GM10248 (cell line): ENCODE results near the gene MACROH2A1.
A peak's percentile ranks its signal among the peaks of the same experiment; 100 is the strongest.

Source experiments
- CTCF ChIA-PET: fragments of 300-600 bp; sonication (Branson Sonifier 250); formaldehyde crosslinking; extraction: SDS; loops from one replicate; lab custom pipeline; 2021; ENCODE audit warnings: antibody characterized with exemption; lab: Yijun Ruan, JAX
- POLR2A ChIA-PET: fragments of 350-650 bp; sonication (Branson Sonifier 250); formaldehyde crosslinking; extraction: SDS; loops from one replicate; lab custom pipeline; 2020; ENCODE audit warnings: antibody characterized with exemption; lab: Yijun Ruan, JAX
- DNase-seq: peaks from one replicate; pipeline ENCODE4 v3.0.0; 2012; ENCODE audit errors: extremely low spot score
- TF ChIP-seq, protein P1 (sequence below): IDR thresholded peaks from 2 replicates; pipeline ENCODE4 v1.5.1; 2012; ENCODE audit warnings: mild to moderate bottlenecking, low read depth; ENCODE audit errors: extremely low read depth, missing control alignments, control extremely low read depth

MACROH2A1 gene

DNA sequence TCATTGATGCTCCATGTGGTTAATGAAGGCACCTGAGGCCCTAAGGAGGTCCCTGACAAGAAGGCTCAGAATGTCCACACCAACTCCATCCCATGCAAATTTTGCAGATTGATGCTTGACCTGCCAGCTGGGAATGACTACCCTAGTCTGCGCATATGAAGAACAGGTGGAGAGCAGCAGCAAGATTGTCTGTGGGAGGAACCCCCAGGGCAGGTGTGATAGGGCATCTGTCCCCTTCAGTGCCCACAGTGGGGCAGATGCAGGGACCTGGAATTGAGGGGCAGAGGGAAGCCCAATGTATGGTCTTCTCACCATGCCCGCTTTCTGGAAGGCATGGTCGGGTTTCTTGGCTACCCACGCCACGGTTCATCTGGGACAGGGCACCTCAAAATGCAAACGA lies 79.6 kb downstream of the MACROH2A1 start:
- TF ChIP-seq, protein P1, sequence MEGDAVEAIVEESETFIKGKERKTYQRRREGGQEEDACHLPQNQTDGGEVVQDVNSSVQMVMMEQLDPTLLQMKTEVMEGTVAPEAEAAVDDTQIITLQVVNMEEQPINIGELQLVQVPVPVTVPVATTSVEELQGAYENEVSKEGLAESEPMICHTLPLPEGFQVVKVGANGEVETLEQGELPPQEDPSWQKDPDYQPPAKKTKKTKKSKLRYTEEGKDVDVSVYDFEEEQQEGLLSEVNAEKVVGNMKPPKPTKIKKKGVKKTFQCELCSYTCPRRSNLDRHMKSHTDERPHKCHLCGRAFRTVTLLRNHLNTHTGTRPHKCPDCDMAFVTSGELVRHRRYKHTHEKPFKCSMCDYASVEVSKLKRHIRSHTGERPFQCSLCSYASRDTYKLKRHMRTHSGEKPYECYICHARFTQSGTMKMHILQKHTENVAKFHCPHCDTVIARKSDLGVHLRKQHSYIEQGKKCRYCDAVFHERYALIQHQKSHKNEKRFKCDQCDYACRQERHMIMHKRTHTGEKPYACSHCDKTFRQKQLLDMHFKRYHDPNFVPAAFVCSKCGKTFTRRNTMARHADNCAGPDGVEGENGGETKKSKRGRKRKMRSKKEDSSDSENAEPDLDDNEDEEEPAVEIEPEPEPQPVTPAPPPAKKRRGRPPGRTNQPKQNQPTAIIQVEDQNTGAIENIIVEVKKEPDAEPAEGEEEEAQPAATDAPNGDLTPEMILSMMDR = no peak
- ChIA-PET CTCF (interaction anchor here (1.5 kb wide), 1 partner anchor 10 kb away, joined by 5 read pairs; no protein-coding TSS in a partner anchor), POLR2A (no interaction called here)
- DNase-seq = no peak

GRCh38 chr5:135318924-135319323 lies 80.1 kb downstream of the MACROH2A1 start:
- POLR2A ChIA-PET = no interaction called here
- CTCF ChIA-PET = no interaction called here
- TF ChIP-seq, protein P1 = no peak
- DNase-seq = no peak

DNA sequence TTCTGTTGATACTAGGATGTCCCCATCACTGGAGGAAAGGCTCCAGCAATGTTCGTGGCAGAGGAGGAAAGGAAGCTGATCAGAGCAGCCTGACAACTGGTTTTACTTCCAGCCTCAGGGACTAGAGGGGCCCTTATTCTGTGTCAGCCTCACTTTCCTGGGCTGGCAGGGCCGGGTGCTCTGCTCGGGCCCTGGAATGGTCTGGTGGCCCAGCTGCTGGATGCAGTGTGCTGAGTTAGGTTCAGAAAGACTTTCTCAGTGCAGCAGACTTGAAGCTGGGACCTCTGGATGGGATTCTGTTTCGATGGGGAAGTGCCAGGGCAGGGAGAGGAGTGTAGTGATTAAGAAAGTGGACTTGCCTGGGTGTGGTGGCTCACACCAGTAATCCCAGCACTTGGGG lies 81.0 kb downstream of the MACROH2A1 start:
- CTCF ChIA-PET = no interaction called here
- TF ChIP-seq, protein P1 = no peak

GRCh38 chr5:135317286-135317685 lies 81.7 kb downstream of the MACROH2A1 start:
- TF ChIP-seq, protein P1 = no peak
- ChIA-PET POLR2A (no interaction called here), CTCF (no interaction called here)
- DNase-seq = no peak

More for the DNA sequence above, 81.0 kb downstream of the MACROH2A1 start:
- no peak for DNase-seq
- POLR2A ChIA-PET = no interaction called here

GRCh38 chr5:135315386-135315785 lies 83.6 kb downstream of the MACROH2A1 start:
- ChIA-PET CTCF (no interaction called here), POLR2A (no interaction called here)
- DNase-seq = no peak
- TF ChIP-seq, protein P1 = no peak

DNA sequence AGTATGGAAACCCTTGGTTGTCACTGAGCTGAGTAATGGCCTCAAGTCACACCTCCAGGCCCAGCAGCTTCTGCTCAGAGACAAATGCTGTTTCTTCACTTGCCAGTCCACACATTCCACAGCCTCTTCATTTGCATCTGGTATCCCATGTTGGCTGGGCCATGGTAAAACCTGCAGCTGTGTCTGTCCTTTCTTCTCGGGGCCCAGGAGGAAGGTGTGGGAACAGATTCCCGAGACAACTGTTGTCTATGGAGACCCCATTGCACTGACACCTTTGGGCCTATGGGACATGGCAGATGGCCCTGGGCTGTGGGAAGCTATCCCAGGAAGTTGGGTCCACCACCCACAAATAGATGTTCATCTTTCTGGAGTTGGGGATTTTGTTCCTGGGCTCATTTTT lies 85.1 kb downstream of the MACROH2A1 start:
- POLR2A ChIA-PET = no interaction called here
- TF ChIP-seq, protein P1 = no peak
- CTCF ChIA-PET = no interaction called here
- DNase-seq = peak; percentile 3

DNA sequence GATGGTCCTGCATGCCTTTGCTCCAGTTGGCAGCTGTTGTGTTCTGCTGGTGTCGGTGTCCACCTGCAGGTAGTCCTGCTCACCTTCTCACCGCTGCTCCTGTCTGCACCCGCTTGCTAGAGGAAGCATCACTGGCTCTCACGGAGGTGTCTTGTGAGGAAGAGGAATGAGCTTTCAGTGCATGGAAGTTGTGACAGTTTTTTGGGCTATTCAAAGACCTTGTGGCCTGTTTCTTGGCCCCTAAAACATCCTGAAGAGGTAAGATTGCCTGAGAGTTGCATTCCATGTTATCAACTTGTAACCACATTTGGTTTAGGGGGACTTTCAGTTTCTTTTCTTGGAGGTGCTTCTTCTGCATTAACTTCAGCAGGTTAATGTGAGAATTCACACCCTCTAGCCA lies 85.6 kb downstream of the MACROH2A1 start:
- ChIA-PET POLR2A (no interaction called here), CTCF (no interaction called here)
- peak; percentile 17 for DNase-seq
- TF ChIP-seq, protein P1 = no peak
